CD4-positive, alpha-beta memory T cell (primary cell): ENCODE measurements around the gene HSD17B4. TPM values are rescaled to one million over a fixed set of nuclear protein-coding genes. Genes with fewer than 3 reads are reported as not detected.
"Not testable (repeated sequence)": the region's sequence is repeated elsewhere in the genome, so short reads cannot be mapped to it uniquely, and the experiment has no call there.

Source experiments
- CTCF ChIA-PET: fragments of 350-600 bp; sonication (Branson Sonifier 250); formaldehyde crosslinking; loops from one replicate; lab custom pipeline; 2021; ENCODE audit warnings: inconsistent platforms; ENCODE audit not compliant: partially characterized antibody; lab: Charles Lee
- POLR2A ChIA-PET: fragments of 350-600 bp; sonication (Branson Sonifier 250); formaldehyde crosslinking; loops from one replicate; lab custom pipeline; 2021; ENCODE audit not compliant: partially characterized antibody; lab: Charles Lee
- DNase-seq, 5 donors: peaks; one replicate each; pipeline versions ENCODE4 v3.0.0 to v3.0.0-alpha.2; 2020 to 2022; ENCODE audit warnings: mixed read lengths in 1 of 5
- H3K27ac ChIP-seq: one replicate; pipeline ENCODE4 v1.7.0; 2013; ENCODE audit warnings: low read depth, low read length
- H3K27me3 ChIP-seq: 2 replicates; pipeline ENCODE4 v1.7.0; 2013; ENCODE audit warnings: mild to moderate bottlenecking, low read length, moderate library complexity; ENCODE audit not compliant: insufficient read depth
- H3K36me3 ChIP-seq: 2 replicates; pipeline ENCODE4 v1.7.0; 2013; ENCODE audit warnings: mild to moderate bottlenecking, low read length, moderate library complexity; ENCODE audit not compliant: insufficient read depth
- H3K4me1 ChIP-seq: 2 replicates; pipeline ENCODE4 v1.7.0; 2013; ENCODE audit warnings: mild to moderate bottlenecking, low read length, moderate library complexity; ENCODE audit not compliant: insufficient read depth
- H3K4me3 ChIP-seq, 2 donors: one replicate each; pipeline ENCODE4 v1.7.0; 2013; ENCODE audit warnings: low read length in 2 of 2, mild to moderate bottlenecking in 1 of 2
- H3K9me3 ChIP-seq, 2 donors: one replicate each; pipeline ENCODE4 v1.7.0; 2013; ENCODE audit warnings: low read length in 2 of 2, control low read depth in 1 of 2; ENCODE audit not compliant: control insufficient read depth in 1 of 2
- H3K27ac Mint-ChIP-seq, 7 donors: one replicate each; pipeline ENCODE4 v1.8.0; 2020 to 2021; ENCODE audit warnings: mixed read lengths in 7 of 7, mild to moderate bottlenecking in 6 of 7, inconsistent platforms in 3 of 7, moderate library complexity in 3 of 7
- H3K27me3 Mint-ChIP-seq, 2 donors: one replicate each; pipeline ENCODE4 v1.8.0; 2020 to 2021; ENCODE audit warnings: mixed read lengths in 2 of 2
- H3K36me3 Mint-ChIP-seq, 2 donors: one replicate each; pipeline ENCODE4 v1.8.0; 2020 to 2021; ENCODE audit warnings: mixed read lengths in 2 of 2, inconsistent platforms in 1 of 2, mild to moderate bottlenecking in 1 of 2
- H3K4me1 Mint-ChIP-seq, 4 donors: one replicate each; pipeline ENCODE4 v1.8.0; 2020 to 2021; ENCODE audit warnings: mixed read lengths in 4 of 4, mild to moderate bottlenecking in 1 of 4
- H3K4me3 Mint-ChIP-seq, 8 donors: one replicate each; pipeline ENCODE4 v1.8.0; 2020 to 2021; ENCODE audit warnings: mixed read lengths in 8 of 8, mild to moderate bottlenecking in 7 of 8, moderate library complexity in 6 of 8, inconsistent platforms in 3 of 8
- H3K9me3 Mint-ChIP-seq, 8 donors: one replicate each; pipeline ENCODE4 v1.8.0; 2020 to 2021; ENCODE audit warnings: mixed read lengths in 8 of 8, mild to moderate bottlenecking in 5 of 8, inconsistent platforms in 3 of 8, moderate library complexity in 1 of 8
- intact Hi-C: fragments of 100-400 bp; cut with micrococcal nuclease; formaldehyde crosslinking; loops from one replicate; pipeline ENCODE4 v1.15.1; 2023
- polyA plus RNA-seq, 2 donors: library from polyadenylated mRNA; unstranded; fragments of 300-500 nt; fragmentation: Illumina TruSeq; gene quantifications; one replicate each; pipeline ENCODE4 v1.2.3, GENCODE V29; 2021
- total RNA-seq, 2 experiments: library from RNA; stranded (reverse); gene quantifications; one replicate each; pipeline ENCODE4 v1.2.3, GENCODE V29; 2021

Gene HSD17B4
- total and polyA plus RNA-seq, 4 experiments from 2014 or later, result 52.8 to 79.1 (median 66.8) TPM

DNA sequence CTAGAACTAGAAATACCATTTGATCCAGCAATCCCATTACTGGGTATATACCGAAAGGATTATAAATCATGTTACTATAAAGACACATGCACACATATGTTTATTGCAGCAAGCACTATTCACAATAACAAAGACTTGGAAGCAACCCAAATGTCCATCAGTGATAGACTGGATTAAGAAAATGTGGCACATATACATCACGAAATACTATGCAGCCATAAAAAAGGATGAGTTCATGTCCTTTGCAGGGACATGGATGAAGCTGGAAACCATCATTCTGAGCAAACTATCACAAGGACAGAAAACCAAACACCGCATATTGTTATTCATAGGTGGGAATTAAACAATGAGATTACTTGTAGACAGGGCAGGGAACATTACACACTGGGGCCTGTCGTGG lies 7.7 kb upstream of the HSD17B4 start:
- intact Hi-C loops, H3K4me1 Mint-ChIP-seq, H3K27me3 Mint-ChIP-seq, H3K36me3 Mint-ChIP-seq, H3K9me3 Mint-ChIP-seq, H3K4me3 Mint-ChIP-seq, POLR2A ChIA-PET, H3K36me3 ChIP-seq, H3K27ac ChIP-seq, CTCF ChIA-PET, H3K9me3 ChIP-seq, H3K4me1 ChIP-seq, H3K27ac Mint-ChIP-seq, H3K4me3 ChIP-seq, H3K27me3 ChIP-seq, DNase-seq: not testable (repeated sequence)

DNA sequence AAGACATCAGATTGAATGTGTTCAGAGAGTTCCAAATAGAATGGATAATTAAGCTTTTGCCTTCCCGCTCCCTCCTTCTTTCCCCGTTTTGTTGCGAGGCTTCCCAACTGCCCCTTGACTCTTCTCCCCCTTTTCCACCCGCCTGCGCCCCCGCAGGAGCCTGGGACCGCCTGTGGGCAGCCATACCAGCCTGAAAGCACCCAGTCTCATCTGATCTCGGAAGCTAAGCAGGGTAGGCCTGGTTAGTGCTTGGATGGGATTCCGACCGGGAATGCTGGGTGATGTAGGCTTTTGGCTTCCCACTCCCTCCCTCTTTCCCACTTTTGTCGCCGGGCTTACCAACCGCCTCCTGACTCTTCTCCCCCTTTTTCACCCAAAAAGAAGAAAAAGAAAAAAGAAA lies 6.8 kb upstream of the HSD17B4 start:
- CTCF ChIA-PET, result no interaction called here
- intact Hi-C loops, result no loop called here
- Histone ChIP-seq H3K4me3 (no peak overlapping the region), H3K27me3 (no peaks in the 10 kb centered on the region), H3K27ac (no peak overlapping the region), H3K36me3 (no peaks in the 10 kb centered on the region), H3K4me1 (no peaks in the 10 kb centered on the region), H3K9me3 (no peaks in the 10 kb centered on the region)
- Mint-ChIP-seq H3K27ac (no peak overlapping the region), H3K4me1 (no peaks in the 10 kb centered on the region), H3K4me3 (no peak overlapping the region), H3K36me3 (no peaks in the 10 kb centered on the region), H3K27me3 (peaks cover 0 to 5% of the 10 kb centered on the region in 2 donors), H3K9me3 (peaks cover 0 to 8% (median 2%) of the 10 kb centered on the region in 8 donors)
- DNase-seq, result no peak
- POLR2A ChIA-PET, result no interaction called here

DNA sequence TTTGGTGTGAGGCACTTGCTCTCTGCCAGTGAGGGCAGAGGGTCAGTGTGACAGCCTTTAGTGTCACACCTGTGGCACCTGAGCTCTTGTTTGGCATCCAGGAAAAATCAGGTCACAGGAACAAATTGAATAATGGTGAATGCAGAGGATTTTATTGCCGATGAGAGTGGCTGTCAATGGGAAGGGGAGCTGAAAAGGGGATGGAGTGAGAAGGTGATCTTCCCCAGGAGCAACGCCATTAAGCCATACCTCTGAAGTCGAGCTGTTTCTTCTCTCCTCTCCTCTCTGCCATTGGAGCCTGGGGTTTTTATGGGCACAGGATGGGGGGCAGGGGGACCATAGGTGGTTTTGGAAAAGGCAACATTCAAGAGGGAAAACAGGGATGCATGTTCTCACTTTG lies 2.4 kb upstream of the HSD17B4 start:
- Mint-ChIP-seq H3K36me3 (peaks cover 0 to 9% of the 10 kb centered on the region in 2 donors), H3K27ac (no peak overlapping the region), H3K9me3 (peaks cover 0 to 4% (median 0%) of the 10 kb centered on the region in 8 donors), H3K4me3 (peak overlapping the region in 1 of 8 donors; percentile 7), H3K4me1 (peaks cover 7 to 23% (median 16%) of the 10 kb centered on the region in 4 donors), H3K27me3 (peaks cover 0 to 2% of the 10 kb centered on the region in 2 donors)
- no peaks in the 10 kb centered on the region for H3K36me3 ChIP-seq
- intact Hi-C loops, result no loop called here
- CTCF ChIA-PET, result interaction anchor here (0.9 to 1.4 kb wide), 3 partner anchors 10 to 461 kb away, joined by 3 to 5 read pairs (median 4); partner anchors contain the start of gene DTWD2
- H3K27ac ChIP-seq, result no peak overlapping the region
- POLR2A ChIA-PET, result no interaction called here
- no peaks in the 10 kb centered on the region for H3K9me3 ChIP-seq
- no peaks in the 10 kb centered on the region for H3K27me3 ChIP-seq
- no peak overlapping the region for H3K4me3 ChIP-seq
- DNase-seq, result no peak
- peaks cover 17% of the 10 kb centered on the region for H3K4me1 ChIP-seq

DNA sequence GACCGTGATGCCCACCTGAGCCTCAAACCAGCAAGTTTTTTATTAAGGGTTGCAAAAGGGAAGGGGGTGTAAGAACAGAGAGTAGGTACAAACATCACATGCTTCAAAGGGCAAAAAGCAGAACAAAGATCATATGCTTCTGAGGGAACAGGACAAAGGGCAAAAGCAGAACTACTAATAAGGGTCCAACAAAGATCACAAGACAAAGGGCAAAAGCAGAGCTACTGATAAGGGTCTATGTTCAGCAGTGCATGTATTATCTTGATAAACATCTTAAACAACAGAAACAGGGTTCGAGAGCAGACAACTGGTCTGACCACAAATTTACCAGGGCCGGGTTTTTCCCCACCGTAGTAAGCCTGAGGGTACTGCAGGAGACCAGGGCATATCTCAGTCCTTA lies 1.7 kb upstream of the HSD17B4 start:
- H3K27me3 ChIP-seq, intact Hi-C loops, H3K9me3 ChIP-seq, POLR2A ChIA-PET, H3K9me3 Mint-ChIP-seq, H3K36me3 ChIP-seq, DNase-seq, CTCF ChIA-PET, H3K36me3 Mint-ChIP-seq, H3K27me3 Mint-ChIP-seq, H3K27ac ChIP-seq, H3K4me3 ChIP-seq: not testable (repeated sequence)
- Mint-ChIP-seq H3K4me3 (peak overlapping the region in 1 of 8 donors; percentile 39), H3K27ac (peak overlapping the region in 1 of 7 donors; percentile 59), H3K4me1 (peaks cover 7 to 23% (median 16%) of the 10 kb centered on the region in 4 donors)
- H3K4me1 ChIP-seq, result peaks cover 17% of the 10 kb centered on the region

DNA sequence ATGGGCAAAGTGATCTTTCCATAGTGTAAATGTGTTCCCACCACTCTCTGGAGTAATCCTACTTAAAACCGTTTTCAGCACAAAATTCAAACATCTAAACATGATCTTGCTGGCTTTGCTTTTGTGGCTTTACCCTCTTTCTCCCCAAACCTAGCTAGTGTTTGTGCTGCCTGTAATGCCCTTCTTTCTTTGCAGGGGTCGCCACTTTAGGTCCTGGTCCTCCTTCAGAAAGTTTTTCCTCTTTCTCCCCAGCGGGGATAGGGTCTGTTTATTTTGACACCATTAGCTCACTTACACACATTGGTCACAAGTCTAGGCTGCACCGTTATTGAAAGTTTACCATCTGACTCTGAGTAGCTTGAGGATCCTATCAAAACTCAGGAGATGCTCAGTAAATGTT lies 736 bp upstream of the HSD17B4 start:
- Mint-ChIP-seq H3K4me1 (peaks cover 7 to 23% (median 16%) of the 10 kb centered on the region in 4 donors), H3K27ac (peak overlapping the region in 4 of 7 donors; percentile 15 to 95 (median 87)), H3K4me3 (peak overlapping the region; percentile 92 to 98 (median 95)), H3K9me3 (peaks cover 0 to 4% (median 0%) of the 10 kb centered on the region in 8 donors), H3K27me3 (peaks cover 0 to 2% of the 10 kb centered on the region in 2 donors), H3K36me3 (peaks cover under 1 to 12% of the 10 kb centered on the region in 2 donors)
- POLR2A ChIA-PET, result interaction anchor here (1.3 to 2.5 kb wide), 2 partner anchors 112 to 381 kb away, joined by 5 to 8 read pairs; partner anchors contain the start of gene DMXL1
- no peaks in the 10 kb centered on the region for H3K27me3 ChIP-seq
- intact Hi-C loops, result no loop called here
- no peaks in the 10 kb centered on the region for H3K9me3 ChIP-seq
- peaks cover 17% of the 10 kb centered on the region for H3K4me1 ChIP-seq
- H3K4me3 ChIP-seq, result no peak overlapping the region
- CTCF ChIA-PET, result interaction anchor here (1.2 to 2.4 kb wide), 3 partner anchors 11 to 462 kb away, joined by 5 to 18 read pairs (median 5); partner anchors contain the start of gene DTWD2
- H3K36me3 ChIP-seq, result no peaks in the 10 kb centered on the region
- no peak for DNase-seq
- no peak overlapping the region for H3K27ac ChIP-seq

DNA sequence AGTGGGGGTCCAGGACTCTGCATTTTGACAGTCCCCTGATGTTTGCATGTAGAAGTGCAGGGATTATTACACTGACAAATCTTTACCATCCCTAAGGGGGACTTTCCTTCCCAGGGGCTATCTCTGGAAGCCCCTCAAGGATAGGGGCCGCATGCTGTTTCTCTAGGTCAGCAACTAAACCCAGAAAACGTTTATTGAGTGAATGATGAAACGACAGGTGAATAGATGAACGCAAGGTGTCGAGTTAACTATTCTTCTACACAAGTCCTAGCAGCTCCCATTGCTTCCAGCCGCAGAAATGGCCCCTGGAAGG lies 281 bp upstream of the HSD17B4 start:
- peak overlapping the region; percentile 74 to 84 for H3K4me3 ChIP-seq
- peaks cover 9 to 23% (median 17%) of the 10 kb centered on the region in 4 donors for H3K4me1 Mint-ChIP-seq
- ChIA-PET POLR2A (interaction anchor here (0.6 to 2.5 kb wide), 4 partner anchors 113 to 381 kb away, joined by 3 to 8 read pairs (median 4); partner anchors contain the start of gene DMXL1), CTCF (interaction anchor here (0.6 to 2.4 kb wide), 5 partner anchors 10 to 463 kb away, joined by 3 to 18 read pairs (median 5); partner anchors contain the start of genes DMXL1 and DTWD2)
- H3K9me3 Mint-ChIP-seq, result peaks cover 0 to 4% (median 0%) of the 10 kb centered on the region in 8 donors
- H3K27me3 ChIP-seq, result no peaks in the 10 kb centered on the region
- peaks cover 5 to 15% of the 10 kb centered on the region in 2 donors for H3K36me3 Mint-ChIP-seq
- no peaks in the 10 kb centered on the region for H3K36me3 ChIP-seq
- DNase-seq, result no peak
- H3K4me1 ChIP-seq, result peaks cover 17% of the 10 kb centered on the region
- no peaks in the 10 kb centered on the region for H3K9me3 ChIP-seq
- peak overlapping the region; percentile 92 to 98 (median 95) for H3K4me3 Mint-ChIP-seq
- peaks cover 0 to 2% of the 10 kb centered on the region in 2 donors for H3K27me3 Mint-ChIP-seq
- intact Hi-C loops, result loop anchor here (1.0 to 2.0 kb wide), 3 partner anchors 183 to 464 kb away; partner anchors contain the start of gene DTWD2
- peak overlapping the region; percentile 83 to 95 (median 92) for H3K27ac Mint-ChIP-seq
- peak overlapping the region; percentile 72 for H3K27ac ChIP-seq

DNA sequence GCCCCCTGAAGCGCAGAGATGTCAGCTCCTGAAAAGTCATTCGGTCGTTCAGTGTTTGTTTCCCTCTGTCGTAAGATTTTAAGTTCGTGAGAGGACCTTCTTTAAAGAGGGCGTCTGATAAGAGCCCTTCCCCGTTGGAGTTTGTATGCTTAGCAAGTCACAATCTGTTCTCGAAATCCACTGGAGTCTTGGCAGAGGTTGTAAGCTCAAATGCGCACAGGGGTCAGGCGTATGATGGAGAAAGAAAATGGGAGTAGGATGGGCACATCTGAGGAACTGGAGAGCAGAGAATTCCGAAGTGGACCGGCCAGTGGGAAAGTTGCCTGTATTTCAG lies 710 bp downstream of the HSD17B4 start:
- Histone ChIP-seq H3K4me3 (peak overlapping the region; percentile 74 to 84), H3K27ac (peak overlapping the region; percentile 72), H3K4me1 (peaks cover 17% of the 10 kb centered on the region), H3K36me3 (no peaks in the 10 kb centered on the region), H3K9me3 (no peaks in the 10 kb centered on the region), H3K27me3 (no peaks in the 10 kb centered on the region)
- DNase-seq, result no peak
- H3K9me3 Mint-ChIP-seq, result peaks cover 0 to 4% (median 0%) of the 10 kb centered on the region in 8 donors
- intact Hi-C loops, result loop anchor here (2.0 kb wide), 1 partner anchor 184 kb away; no protein-coding TSS in a partner anchor
- peak overlapping the region; percentile 92 to 98 (median 95) for H3K4me3 Mint-ChIP-seq
- POLR2A ChIA-PET, result interaction anchor here (1.3 to 2.5 kb wide), 3 partner anchors 114 to 382 kb away, joined by 3 to 8 read pairs (median 5); partner anchors contain the start of gene DMXL1
- H3K27ac Mint-ChIP-seq, result peak overlapping the region; percentile 83 to 95 (median 92)
- peaks cover 14 to 19% of the 10 kb centered on the region in 2 donors for H3K36me3 Mint-ChIP-seq
- peaks cover 11 to 25% (median 17%) of the 10 kb centered on the region in 4 donors for H3K4me1 Mint-ChIP-seq
- H3K27me3 Mint-ChIP-seq, result peaks cover 0 to 2% of the 10 kb centered on the region in 2 donors
- CTCF ChIA-PET, result interaction anchor here (1.5 to 2.4 kb wide), 3 partner anchors 9 to 464 kb away, joined by 4 to 18 read pairs (median 5); partner anchors contain the start of genes DMXL1 and DTWD2
